Measurements from ENCODE around the gene PIK3IP1. TPM values are rescaled to one million over a fixed set of nuclear protein-coding genes. Genes with fewer than 3 reads are reported as not detected.
A peak's percentile ranks its signal among the peaks of the same experiment; 100 is the strongest.

The PIK3IP1 gene
- total and polyA plus RNA-seq, 2 of the 8 experiments (the other 6 are each of a cell fraction or from before 2014, with no cell fraction given), result 1.00 to 1.3 TPM

GRCh38 chr22:31269892-31270579, 22.3 kb downstream of the PIK3IP1 start:
- CTCF ChIA-PET (ENCODE audit: partially characterized antibody), result interaction anchor here (0.6 to 8.2 kb wide), 23 partner anchors 12 to 323 kb away, joined by 3 to 122 read pairs (median 4); partner anchors contain the start of genes LIMK2 and PLA2G3

More at GRCh38 chr22:31269892-31270579, 22.3 kb downstream of the PIK3IP1 start:
- Histone ChIP-seq H3K36me3 (ENCODE audit: control insufficient read depth in 2 of 4, insufficient read depth in 4 of 4, low read length in 3 of 4) (peaks cover 6 to 55% (median 15%) of the 10 kb centered on the region in 4 experiments), H3K79me1 (ENCODE audit: low read depth, low read length) (no peaks in the 10 kb centered on the region), H2BK120ac (replicated peaks; ENCODE audit: low read depth, low read length) (no peak overlapping the region), H3K4me3 (ENCODE audit: extremely low read depth in 1 of 4, insufficient read depth in 2 of 4, low read depth in 3 of 4, low read length in 4 of 4) (peak overlapping the region in 2 of 4 experiments; percentile 11 to 26; a peak in 4 of 8 replicates), H3K79me2 (ENCODE audit: control insufficient read depth in 1 of 2, insufficient read depth in 2 of 2, low read length in 2 of 2) (no peaks in the 10 kb centered on the region), H4K8ac (ENCODE audit: extremely low read depth, insufficient read depth, low read length) (no peak overlapping the region), H3K27ac (ENCODE audit: low read depth, low read length) (peak overlapping the region; percentile 44), H2BK12ac (ENCODE audit: low read depth, low read length) (no peak overlapping the region; the same call in 1 of the 2 replicates), H3K4ac (replicated peaks; ENCODE audit: insufficient read length, low read depth, low read length) (no peak overlapping the region), H2AK5ac (ENCODE audit: low read depth, low read length) (no peak overlapping the region), H2BK15ac (ENCODE audit: low read length) (no peak overlapping the region), H3K23ac (ENCODE audit: insufficient read length) (no peak overlapping the region), H2BK5ac (ENCODE audit: low read depth, low read length) (peak overlapping the region; percentile 72; the same call in 1 of the 2 replicates), H4K91ac (replicated peaks; ENCODE audit: insufficient read length, low read length) (no peak overlapping the region), H3K18ac (ENCODE audit: extremely low read depth, low read length) (peak overlapping the region; percentile 56; the same call in 1 of the 2 replicates), H4K20me1 (replicated peaks in 1 of 2; ENCODE audit: control insufficient read depth in 1 of 2, insufficient read depth in 2 of 2, low read length in 2 of 2) (peaks cover 3% of the 10 kb centered on the region in 2 experiments), H3K9me3 (ENCODE audit: insufficient read depth in 2 of 2, low read depth in 1 of 2, low read length in 1 of 2) (no peaks in the 10 kb centered on the region), H3K14ac (ENCODE audit: insufficient read length) (no peak overlapping the region), H2AFZ (ENCODE audit: low read length) (no peak overlapping the region), H3K9ac (replicated peaks in 1 of 4; ENCODE audit: extremely low read depth in 1 of 4, low read depth in 3 of 4, low read length in 3 of 4) (peak overlapping the region in 2 of 4 experiments; percentile 20 to 39; a peak in 4 of 7 replicates), H3K56ac (replicated peaks; ENCODE audit: insufficient read length, low read depth, low read length) (no peak overlapping the region), H4K5ac (ENCODE audit: insufficient read length, low read depth, low read length) (no peak overlapping the region), H3K23me2 (ENCODE audit: low read depth, low read length) (no peaks in the 10 kb centered on the region), H3K4me2 (ENCODE audit: insufficient read depth in 1 of 2, low read depth in 2 of 2, low read length in 2 of 2) (peak overlapping the region; percentile 28 to 58), H2BK20ac (ENCODE audit: low read length) (0 out of 2 replicates have a peak overlapping the region, but pooled peaks have one; percentile 6), H3K4me1 (replicated peaks in 1 of 4; ENCODE audit: control insufficient read depth in 3 of 4, insufficient read depth in 4 of 4, low read length in 3 of 4) (peaks cover 0 to 13% (median 5%) of the 10 kb centered on the region in 4 experiments; a peak in 4 of 7 replicates), H3K27me3 (replicated peaks in 1 of 4; ENCODE audit: control insufficient read depth in 3 of 4, extremely low read depth in 1 of 4, insufficient read depth in 3 of 4, low read length in 3 of 4) (no peaks in the 10 kb centered on the region)
- DNase-seq (ENCODE audit: low read depth in 1 of 2, low spot score in 2 of 2) (no peak), FAIRE-seq (peak; percentile 93)
- POLR2A ChIA-PET (ENCODE audit: partially characterized antibody), result interaction anchor here (0.8 to 6.0 kb wide), 11 partner anchors 11 to 186 kb away, joined by 3 to 30 read pairs (median 3); partner anchors contain the start of gene LIMK2
- whole genome bisulfite sequencing, 2 experiments (ENCODE audit: extremely low coverage in 1 of 2, insufficient coverage in 1 of 2, insufficient read length in 1 of 2, insufficient replicate concordance in 2 of 2, low coverage in 1 of 2, low lambda C conversion rate in 2 of 2, missing lambda C conversion rate in 1 of 2), result 46% methylated on average over 2 of the region's 3 CpGs; no CpG with 5 or more reads in 1 of the 2 experiments
- TF ChIP-seq KDM5A (IDR thresholded peaks at IDR 0.05; ENCODE audit: low read length), result no peak
- TF ChIP-seq NANOG (IDR thresholded peaks at IDR 0.05; ENCODE audit: insufficient read depth, low read depth, low read length, poor library complexity, severe bottlenecking), result peak; percentile 15
- TF ChIP-seq ASH2L (IDR thresholded peaks at IDR 0.05; ENCODE audit: low read length), result peak; percentile 38
- TF ChIP-seq NRF1 (IDR thresholded peaks at IDR 0.05; ENCODE audit: low read depth, low read length), result no peak
- TF ChIP-seq SP1 (IDR thresholded peaks at IDR 0.05; ENCODE audit: low read depth, low read length), result peak; percentile 92
- no peak for TF ChIP-seq CREB1 (IDR thresholded peaks at IDR 0.05)
- TF ChIP-seq JUND (IDR thresholded peaks at IDR 0.05; ENCODE audit: low read length), result 0 out of 2 replicates have a peak, but pooled peaks have one; percentile 11
- TF ChIP-seq CTCF (IDR thresholded peaks at IDR 0.05; ENCODE audit: control extremely low read depth in 1 of 3, insufficient read depth in 1 of 3, low read depth in 1 of 3, low read length in 3 of 3), result peak in 1 of 3 experiments; percentile 8; a peak in 1 of 4 replicates
- peak; percentile 94 for TF ChIP-seq CEBPB (IDR thresholded peaks at IDR 0.05; ENCODE audit: low read depth, low read length)
